Prostate gland (tissue), 2 donors: Measurements from ENCODE around the gene RNH1. TPM values are rescaled to one million over a fixed set of nuclear protein-coding genes. Genes with fewer than 3 reads are reported as not detected.
A peak's percentile ranks its signal among the peaks of the same experiment; 100 is the strongest.

Experiments
- DNase-seq: peaks from one replicate; pipeline ENCODE4 v3.0.0-alpha.2; 2019; ENCODE audit warnings: low spot score
- H3K27ac ChIP-seq, 2 donors: fragments of 200-600 bp; sonication (generic); 2 replicates each; pipeline ENCODE4 v1.5.1; 2017 to 2019
- H3K27me3 ChIP-seq: fragments of 200-600 bp; sonication (generic); replicated peaks from 2 replicates; pipeline ENCODE4 v1.5.1; 2019; ENCODE audit not compliant: insufficient read depth
- H3K36me3 ChIP-seq, 2 donors: fragments of 200-600 bp; sonication (generic); 1 replicate in 1 of 2; 2 replicates in 1 of 2; pipeline versions ENCODE4 v1.5.1 to v1.8.1; 2017 to 2019
- H3K4me1 ChIP-seq: fragments of 200-600 bp; sonication (generic); replicated peaks from 2 replicates; pipeline ENCODE4 v1.5.1; 2019
- H3K4me3 ChIP-seq, 2 donors: fragments of 200-600 bp; sonication (generic); 2 replicates each; pipeline ENCODE4 v1.5.1; 2017 to 2019
- H3K9me3 ChIP-seq: fragments of 200-600 bp; sonication (generic); 2 replicates; pipeline ENCODE4 v1.5.1; 2017
- CTCF ChIP-seq, 4 experiments: fragments of 200-600 bp in 2 of 4; fragments of 450-650 bp in 2 of 4; sonication (generic) in 2 of 4; IDR thresholded peaks; 1 replicate in 3 of 4; 2 replicates in 1 of 4; pipeline ENCODE4 v1.5.1; 2016 to 2019; ENCODE audit warnings: antibody characterized with exemption in 4 of 4, mild to moderate bottlenecking in 2 of 4, moderate library complexity in 2 of 4
- POLR2A ChIP-seq: fragments of 450-650 bp; IDR thresholded peaks from one replicate; pipeline ENCODE4 v1.6.1; 2016; ENCODE audit warnings: antibody characterized with exemption, mild to moderate bottlenecking
- POLR2AphosphoS5 ChIP-seq: sonication (generic); formaldehyde crosslinking; IDR thresholded peaks from one replicate; pipeline ENCODE4 v1.6.1; 2017; ENCODE audit warnings: antibody characterized with exemption
- WGBS: methylation state at CpG from one replicate; pipeline ENCODE4 v1.1.5; 2018; 5-methylcytosine and 5-hydroxymethylcytosine counted together
- intact Hi-C: fragments of 100-400 bp; cut with DNase I; formaldehyde crosslinking; loops from one replicate; pipeline ENCODE4 v1.14.2; 2022
- total RNA-seq, 2 donors: library from RNA; depleted of rRNA; stranded (reverse); fragments of >200 nt; gene quantifications; one replicate each; pipeline ENCODE4 v1.1.0, GENCODE V29; 2016

Gene RNH1
- total RNA-seq, 2 donors from 2014 or later, result 221 to 272 TPM

GRCh38 chr11:533586-534395 lies 26.7 kb upstream of the RNH1 start:
- Histone ChIP-seq H3K27ac (peak overlapping the region in 1 of 2 donors; percentile 82), H3K27me3 (no peaks in the 10 kb centered on the region), H3K9me3 (no peaks in the 10 kb centered on the region), H3K4me3 (peak overlapping the region; percentile 76 to 81), H3K36me3 (peaks cover 4 to 18% of the 10 kb centered on the region in 2 donors), H3K4me1 (peaks cover 23% of the 10 kb centered on the region)
- TF ChIP-seq CTCF (IDR thresholded peaks at IDR 0.05), result no peak
- intact Hi-C loops, result no loop called here
- 76% methylated on average over 37 of the region's 37 CpGs for WGBS
- no peak for DNase-seq

GRCh38 chr11:532986-533585 lies 26.0 kb upstream of the RNH1 start:
- Histone ChIP-seq H3K4me3 (no peak overlapping the region), H3K9me3 (no peaks in the 10 kb centered on the region), H3K36me3 (peaks cover 4 to 18% of the 10 kb centered on the region in 2 donors), H3K4me1 (peaks cover 23% of the 10 kb centered on the region), H3K27me3 (no peaks in the 10 kb centered on the region), H3K27ac (no peak overlapping the region)
- TF ChIP-seq POLR2A, result no peak
- TF ChIP-seq CTCF (IDR thresholded peaks at IDR 0.05), result no peak
- no peak for TF ChIP-seq POLR2AphosphoS5
- no peak for DNase-seq
- intact Hi-C loops, result no loop called here
- 86% methylated on average over 33 of the region's 33 CpGs for WGBS

GRCh38 chr11:532527-532985 lies 25.5 kb upstream of the RNH1 start:
- peaks cover 4 to 18% of the 10 kb centered on the region in 2 donors for H3K36me3 ChIP-seq
- H3K27me3 ChIP-seq, result no peaks in the 10 kb centered on the region
- no peak for DNase-seq
- intact Hi-C loops, result no loop called here
- 87% methylated on average over 23 of the region's 23 CpGs for WGBS
- no peak overlapping the region for H3K4me3 ChIP-seq
- no peak overlapping the region for H3K27ac ChIP-seq
- H3K9me3 ChIP-seq, result no peaks in the 10 kb centered on the region
- peaks cover 19% of the 10 kb centered on the region for H3K4me1 ChIP-seq
- TF ChIP-seq POLR2A, result no peak
- TF ChIP-seq POLR2AphosphoS5, result no peak
- TF ChIP-seq CTCF (IDR thresholded peaks at IDR 0.05), result no peak

GRCh38 chr11:531919-532526 lies 25.0 kb upstream of the RNH1 start:
- Histone ChIP-seq H3K27me3 (no peaks in the 10 kb centered on the region), H3K27ac (no peak overlapping the region), H3K4me1 (peaks cover 13% of the 10 kb centered on the region), H3K9me3 (no peaks in the 10 kb centered on the region), H3K36me3 (peaks cover 4 to 18% of the 10 kb centered on the region in 2 donors), H3K4me3 (no peak overlapping the region)
- TF ChIP-seq CTCF (IDR thresholded peaks at IDR 0.05), result no peak
- TF ChIP-seq POLR2A, result no peak
- no peak for TF ChIP-seq POLR2AphosphoS5
- no peak for DNase-seq
- intact Hi-C loops, result no loop called here
- 82% methylated on average over 18 of the region's 18 CpGs for WGBS
